Activated CD8-positive, alpha-beta memory T cell treated with anti-CD3 and anti-CD28 coated beads for 1 hour (primary cell): Measurements from ENCODE around the gene DISP2.

Experiments
- DNase-seq, 2 donors: peaks; one replicate each; pipeline ENCODE4 v3.0.0-alpha.2; 2020; ENCODE audit warnings: low read depth in 1 of 2; ENCODE audit errors: extremely low read depth in 1 of 2

The DISP2 gene

GRCh38 chr15:40382580-40383456, 24.8 kb downstream of the DISP2 start, which contains the start of gene KNSTRN:
TSS of gene KNSTRN (plus strand) at chr15:40382721. CDS start at chr15:40382836, 115 bp downstream.
- peak; percentile 84 to 87 for DNase-seq

GRCh38 chr15:40386480-40386879, 28.5 kb downstream of the DISP2 start:
- DNase-seq, result no peak

GRCh38 chr15:40388941-40389823, 31.2 kb downstream of the DISP2 start:
- no peak for DNase-seq

GRCh38 chr15:40389824-40390595, 32.0 kb downstream of the DISP2 start:
- DNase-seq, result no peak

- DNase-seq, result no peak
Observed at GRCh38 chr15:40392986-40393948, 35.2 kb downstream of the DISP2 start.

DNA sequence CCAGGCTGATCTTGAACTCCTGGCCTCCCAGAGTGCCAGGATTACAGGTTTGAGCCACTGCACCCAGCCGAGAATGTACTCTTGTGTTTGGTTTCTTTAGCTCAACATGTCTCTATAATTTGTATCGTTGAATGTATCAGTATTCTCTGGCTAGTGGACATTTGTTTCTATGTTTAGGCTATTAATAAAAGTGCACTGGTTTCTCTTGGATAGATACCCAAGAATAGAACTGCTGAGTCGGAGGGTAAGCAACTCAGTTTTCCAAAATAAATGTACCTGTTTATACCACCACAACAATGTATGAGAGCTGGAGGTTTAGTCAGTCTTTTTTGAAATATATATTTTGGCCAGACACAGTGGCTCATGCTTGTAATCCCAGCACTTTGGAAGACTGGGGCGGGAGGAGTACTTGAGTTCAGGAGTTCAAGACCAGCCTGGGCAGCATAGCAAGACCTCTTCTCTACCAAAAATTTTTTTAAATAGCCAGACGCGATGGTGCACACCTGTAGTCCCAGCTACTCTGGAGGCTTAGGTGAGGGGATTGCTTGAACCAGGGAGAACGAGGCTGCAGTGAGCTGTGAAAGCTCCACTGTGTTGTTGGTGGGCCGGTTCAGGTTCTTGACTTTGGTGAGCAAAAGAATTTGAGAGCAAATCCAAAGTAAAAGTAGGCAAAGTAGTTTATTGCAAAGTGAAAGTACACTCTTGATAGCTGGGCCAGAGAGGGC, 39.8 kb downstream of the DISP2 start:
- no peak for DNase-seq

DNA sequence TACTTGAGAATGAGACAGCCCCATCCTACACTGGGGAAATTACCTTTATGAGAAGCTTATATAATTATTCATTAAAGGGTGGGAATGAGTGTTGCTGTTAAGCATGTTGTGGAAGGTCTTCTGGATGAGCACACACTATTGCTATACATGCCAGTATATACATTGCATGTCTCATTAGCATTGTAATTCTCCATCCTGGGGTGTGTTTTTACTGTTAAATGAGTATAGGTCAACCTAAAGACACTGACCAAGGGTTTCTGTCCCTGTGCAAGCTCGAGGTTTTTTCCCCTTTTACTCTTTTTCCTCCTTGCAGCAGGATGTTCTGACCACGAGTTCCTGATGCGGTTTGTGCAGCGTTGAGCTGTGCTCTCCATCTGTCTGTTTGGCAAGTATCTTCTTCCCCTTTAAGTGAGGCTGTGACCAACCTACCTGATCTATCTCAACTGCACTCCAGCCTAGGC, 40.4 kb downstream of the DISP2 start:
- no peak for DNase-seq

DNA sequence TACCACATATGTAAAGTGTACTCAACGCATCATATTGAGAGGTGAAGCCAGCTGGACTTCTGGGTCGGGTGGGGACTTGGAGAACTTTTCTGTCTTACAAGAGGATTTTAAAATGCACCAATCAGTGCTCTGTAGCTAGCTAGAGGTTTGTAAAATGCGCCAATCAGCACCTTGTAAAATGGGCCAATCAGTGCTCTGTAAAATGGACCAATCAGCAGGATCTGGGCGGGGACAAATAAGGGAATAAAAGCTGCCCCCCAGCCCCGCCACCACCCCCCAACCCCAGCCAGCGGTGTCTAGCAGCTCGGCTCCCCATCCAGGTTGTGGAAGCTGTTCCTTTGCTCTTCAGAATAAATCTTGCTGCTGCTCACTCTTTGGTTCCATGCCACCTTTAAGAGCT, 41.4 kb downstream of the DISP2 start:
- DNase-seq, result no peak

DNA sequence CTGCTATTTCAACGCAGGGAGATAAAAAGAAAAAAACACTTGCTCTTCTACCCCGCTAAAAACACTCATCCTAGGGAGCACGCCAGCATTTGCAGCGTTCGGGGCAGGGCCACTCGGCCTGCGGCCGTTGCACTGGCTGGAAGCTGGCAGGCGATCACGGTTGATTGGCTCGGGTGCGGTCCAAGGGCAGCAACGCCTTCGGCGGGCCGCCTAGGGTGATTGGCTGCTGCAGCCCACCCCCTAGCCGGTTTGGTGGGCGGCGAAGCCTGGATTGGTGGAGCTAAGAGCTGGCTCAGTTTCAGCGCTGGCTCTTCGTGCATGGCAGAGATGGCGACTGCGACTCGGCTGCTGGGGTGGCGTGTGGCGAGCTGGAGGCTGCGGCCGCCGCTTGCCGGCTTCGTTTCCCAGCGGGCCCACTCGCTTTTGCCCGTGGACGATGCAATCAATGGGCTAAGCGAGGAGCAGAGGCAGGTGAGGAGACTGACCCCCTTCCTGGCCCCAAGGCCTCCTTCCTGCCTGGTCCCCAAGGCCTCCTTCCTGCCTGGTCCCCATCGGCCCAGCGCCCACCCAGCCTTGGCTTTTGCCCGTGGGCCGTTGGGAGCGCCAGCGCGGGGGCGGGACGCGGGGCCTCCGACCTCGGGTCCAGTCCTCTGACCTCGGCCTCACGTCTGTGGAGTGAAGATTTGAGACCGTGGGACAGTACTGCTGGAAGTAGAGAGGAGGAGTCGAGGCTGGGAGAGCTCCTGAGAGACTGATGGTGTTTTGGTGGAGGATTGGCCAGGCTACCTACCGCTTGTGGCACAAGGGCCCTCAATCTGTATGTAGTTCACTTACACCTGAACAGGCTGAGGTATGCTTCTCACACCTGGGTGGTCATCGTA, 47.7 kb downstream of the DISP2 start, which contains the start of gene IVD:
Gene IVD, plus strand, starts transcription at position 295 of the 881 bp plus-strand sequence. Its CDS starts 33 bp downstream, at position 328.
- peak; percentile 78 to 82 for DNase-seq

- no peak for DNase-seq
Observed at GRCh38 chr15:40407330-40407990, 49.4 kb downstream of the DISP2 start.

- DNase-seq, result no peak
Observed at GRCh38 chr15:40409366-40409765, 51.3 kb downstream of the DISP2 start.

- DNase-seq, result no peak
Observed at GRCh38 chr15:40410476-40410875, 52.5 kb downstream of the DISP2 start.

DNA sequence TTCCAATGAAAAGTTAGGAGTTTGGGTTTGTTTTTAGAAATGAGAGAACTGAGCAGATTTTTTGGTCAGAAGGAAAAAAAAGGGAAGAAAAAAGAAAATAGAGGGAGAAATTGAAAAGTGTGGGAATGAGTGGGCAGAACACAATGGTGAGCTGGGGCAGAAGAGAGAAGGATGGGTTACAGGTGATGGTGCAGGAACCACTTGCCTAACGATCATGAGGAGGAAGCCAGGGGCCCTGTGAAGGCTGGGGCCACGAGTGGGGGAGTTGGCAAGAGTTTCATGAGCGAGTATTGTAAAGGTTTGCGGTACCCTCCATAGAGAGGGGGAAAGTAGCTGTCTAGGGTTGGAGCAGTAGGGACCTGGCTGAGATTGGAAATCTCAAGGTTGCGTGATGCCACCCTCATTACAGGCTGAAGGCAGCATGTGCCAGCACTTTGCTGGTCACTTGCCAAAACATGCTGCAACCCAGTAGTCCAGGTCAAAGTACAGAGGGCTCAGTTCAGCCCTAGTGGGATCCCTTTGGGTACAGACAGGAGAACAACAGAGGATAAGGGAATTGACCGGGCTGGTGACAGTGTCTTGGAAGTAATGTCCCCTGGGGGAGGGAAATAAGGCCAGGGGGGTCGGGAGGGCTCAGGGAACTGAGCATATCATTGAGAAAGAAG, 54.2 kb downstream of the DISP2 start:
- no peak for DNase-seq

DNA sequence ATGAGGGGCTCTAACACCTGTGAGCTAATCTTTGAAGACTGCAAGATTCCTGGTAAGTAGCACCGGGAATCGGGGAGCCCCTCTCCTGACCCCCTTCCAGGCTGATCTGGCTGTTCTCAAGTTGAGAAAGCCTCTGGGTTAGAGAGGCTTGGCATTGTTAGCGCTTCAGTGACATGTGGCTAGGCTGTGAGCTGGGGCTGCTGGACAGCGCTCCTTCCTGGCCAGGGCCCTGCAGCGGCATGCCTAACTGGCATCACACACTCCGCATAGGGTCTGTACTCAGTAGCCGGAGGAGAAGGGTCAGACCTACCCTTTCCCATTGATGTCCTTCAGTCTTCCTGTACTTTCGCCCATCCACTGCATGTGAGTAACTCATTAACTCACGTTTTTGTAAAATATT, 55.0 kb downstream of the DISP2 start:
- DNase-seq, result no peak

GRCh38 chr15:40414816-40415215, 56.8 kb downstream of the DISP2 start:
- DNase-seq, result no peak

- DNase-seq, result no peak
Observed at GRCh38 chr15:40415226-40415625, 57.2 kb downstream of the DISP2 start.

DNA sequence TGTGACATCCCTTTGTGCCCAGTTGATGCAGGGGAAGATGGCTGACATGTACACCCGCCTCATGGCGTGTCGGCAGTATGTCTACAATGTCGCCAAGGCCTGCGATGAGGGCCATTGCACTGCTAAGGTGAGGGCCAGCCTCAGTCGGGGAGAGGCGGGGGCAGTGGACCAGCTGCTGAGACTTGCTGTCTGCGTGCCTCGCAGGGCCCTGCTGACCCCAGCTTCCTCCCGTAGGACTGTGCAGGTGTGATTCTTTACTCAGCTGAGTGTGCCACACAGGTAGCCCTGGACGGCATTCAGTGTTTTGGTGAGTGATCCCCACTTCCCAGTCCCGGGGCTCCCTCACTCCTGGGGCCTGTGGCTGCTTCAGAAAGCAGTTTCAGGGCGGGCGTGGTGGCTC, 58.0 kb downstream of the DISP2 start:
- no peak for DNase-seq
